Measurements from ENCODE around the gene MTNR1B.

DNA sequence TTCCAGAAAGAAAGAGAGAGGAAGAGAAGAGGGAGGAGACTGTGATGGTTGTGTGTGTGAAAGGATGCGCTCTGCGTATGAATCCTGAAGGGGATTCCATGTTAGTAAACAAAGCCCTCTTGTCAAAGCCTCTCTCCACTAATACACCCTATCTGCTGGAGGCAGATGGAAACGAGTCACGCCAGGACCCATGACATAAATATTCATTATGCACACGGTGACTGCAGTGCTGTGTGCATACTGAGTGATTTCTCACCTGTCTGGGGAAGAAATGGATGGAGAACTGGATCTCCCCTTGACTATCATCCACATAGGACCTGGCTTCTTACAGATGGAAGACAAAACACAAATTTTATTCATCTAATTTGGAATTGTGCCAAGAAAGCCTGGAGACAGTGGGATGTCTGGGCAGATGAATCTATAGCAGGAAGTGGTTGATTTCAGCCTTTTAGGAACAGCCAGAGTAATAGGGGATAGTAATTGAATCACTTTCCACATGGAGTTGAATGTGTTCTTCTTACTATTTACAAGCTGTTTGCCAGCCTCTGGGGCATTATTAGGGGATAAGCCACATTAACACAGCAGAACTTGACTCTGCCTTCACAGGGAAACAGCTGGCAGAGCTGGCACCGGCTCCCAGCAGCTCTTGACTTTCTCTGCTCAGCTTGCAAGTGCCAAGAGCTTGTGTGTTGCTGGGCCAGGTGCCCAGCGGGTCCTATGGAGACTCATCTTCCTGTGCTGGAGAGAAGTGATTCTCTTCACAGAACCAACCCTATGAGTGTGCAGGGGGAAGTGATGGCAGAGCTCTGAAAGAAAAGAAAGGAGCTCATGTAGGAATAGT is 9.0 kb downstream of the MTNR1B start:
- TF ChIP-seq POLR2A (IDR thresholded peaks at IDR 0.05; ENCODE audit: low read length), result no peak
- TF ChIP-seq GATA1 (IDR thresholded peaks at IDR 0.05; ENCODE audit: low read depth, low read length), result no peak

Measured in erythroblast (primary cell).